ENCODE results near the gene HLA-DOB.

HLA-DOB gene

DNA sequence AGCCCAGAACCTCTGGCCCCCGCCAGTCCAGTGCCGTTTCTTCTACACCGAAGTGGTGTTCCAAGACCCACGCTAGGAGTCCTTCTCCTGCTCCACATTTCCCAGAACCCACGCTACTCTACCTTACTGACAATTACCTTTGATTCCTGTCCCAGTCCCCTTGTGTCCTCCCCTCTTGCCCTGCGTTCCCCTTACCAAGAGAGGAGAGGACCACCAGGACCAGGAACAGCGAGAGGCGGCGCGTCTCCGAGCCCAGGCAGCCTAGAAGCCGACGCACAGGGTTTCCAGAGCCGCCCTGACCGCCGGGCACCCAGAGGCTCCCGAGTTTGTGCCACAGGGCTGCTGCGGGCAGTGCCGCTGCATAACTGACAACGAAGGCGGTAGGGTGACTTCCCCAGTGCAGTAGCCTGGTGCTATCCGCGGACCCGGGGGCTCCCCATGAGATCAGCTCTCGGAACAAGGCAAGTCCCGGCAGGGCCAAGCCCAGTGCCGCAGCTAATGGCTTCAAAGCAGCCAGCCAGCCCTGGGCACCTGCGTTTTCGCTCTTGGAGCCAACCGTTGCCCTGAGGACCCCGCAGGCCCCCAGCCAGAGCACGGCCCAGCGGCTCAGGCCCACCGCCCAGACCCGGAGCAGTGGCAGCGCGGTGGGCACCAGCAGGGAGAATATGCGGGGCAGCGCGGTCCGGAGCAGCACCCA is 36.2 kb upstream of the HLA-DOB start:
- Histone ChIP-seq H3K27me3 (ENCODE audit: insufficient read depth, low read length) (peaks cover 82% of the 10 kb centered on the region), H3K27ac (ENCODE audit: low read depth, low read length) (no peak overlapping the region), H3K9ac (ENCODE audit: low read depth, low read length) (peak overlapping the region; percentile 27; the same call in 1 of the 2 replicates), H3K4me1 (ENCODE audit: insufficient read depth, low read length) (no peaks in the 10 kb centered on the region), H3K9me3 (ENCODE audit: insufficient read depth, low read depth, low read length) (no peaks in the 10 kb centered on the region), H3K36me3 (ENCODE audit: insufficient read depth, low read length) (no peaks in the 10 kb centered on the region), H3K4me3 (ENCODE audit: low read length) (peak overlapping the region; percentile 80)
- 3% methylated on average over 41 of the region's 41 CpGs for WGBS

DNA sequence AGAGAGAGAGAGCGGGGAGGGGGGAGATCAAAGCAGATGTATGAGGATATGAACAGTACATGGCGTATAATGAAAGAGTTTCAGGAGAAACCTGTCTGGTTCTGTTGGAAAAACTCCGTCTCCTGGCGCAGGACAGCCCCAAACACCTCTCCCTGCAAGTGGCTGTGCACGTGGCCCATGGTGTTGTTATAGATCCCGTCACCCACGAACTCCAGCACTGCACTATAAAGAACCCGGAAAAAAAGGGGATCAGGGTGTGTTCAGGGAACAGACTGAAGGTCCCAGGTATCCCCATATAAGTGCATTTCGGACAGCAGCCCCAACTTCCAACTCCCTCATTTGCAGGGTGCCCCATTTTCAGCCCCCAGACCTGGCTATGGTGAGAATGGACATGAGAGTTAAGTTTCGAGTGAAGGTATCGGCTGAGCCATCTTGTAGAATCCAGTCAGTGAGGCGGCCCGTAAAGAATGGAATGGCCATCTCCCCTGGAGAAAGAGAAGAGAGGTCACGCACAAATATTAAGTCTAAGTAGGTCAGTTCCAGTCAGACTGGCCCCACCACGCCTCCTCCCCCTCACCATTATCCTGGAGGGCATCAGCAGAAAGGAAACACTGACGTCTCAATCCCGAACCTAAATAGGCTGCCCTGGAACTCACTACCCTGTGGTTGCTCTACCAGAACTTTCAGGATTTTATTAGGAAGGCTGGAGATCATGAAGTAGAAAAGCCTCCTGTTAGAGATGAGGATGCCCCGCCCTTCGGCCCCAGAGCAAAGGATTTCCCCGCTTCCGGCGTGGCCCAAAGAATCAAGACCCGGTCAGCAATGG is 35.4 kb upstream of the HLA-DOB start:
- no peaks in the 10 kb centered on the region for H3K36me3 ChIP-seq (ENCODE audit: insufficient read depth, low read length)
- no peak overlapping the region for H3K9ac ChIP-seq (ENCODE audit: low read depth, low read length)
- peaks cover 75% of the 10 kb centered on the region for H3K27me3 ChIP-seq (ENCODE audit: insufficient read depth, low read length)
- H3K9me3 ChIP-seq (ENCODE audit: insufficient read depth, low read depth, low read length) = no peaks in the 10 kb centered on the region
- H3K4me1 ChIP-seq (ENCODE audit: insufficient read depth, low read length) = no peaks in the 10 kb centered on the region
- 66% methylated on average over 22 of the region's 23 CpGs for WGBS
- H3K27ac ChIP-seq (ENCODE audit: low read depth, low read length) = no peak overlapping the region
- H3K4me3 ChIP-seq (ENCODE audit: low read length) = peak overlapping the region; percentile 80

DNA sequence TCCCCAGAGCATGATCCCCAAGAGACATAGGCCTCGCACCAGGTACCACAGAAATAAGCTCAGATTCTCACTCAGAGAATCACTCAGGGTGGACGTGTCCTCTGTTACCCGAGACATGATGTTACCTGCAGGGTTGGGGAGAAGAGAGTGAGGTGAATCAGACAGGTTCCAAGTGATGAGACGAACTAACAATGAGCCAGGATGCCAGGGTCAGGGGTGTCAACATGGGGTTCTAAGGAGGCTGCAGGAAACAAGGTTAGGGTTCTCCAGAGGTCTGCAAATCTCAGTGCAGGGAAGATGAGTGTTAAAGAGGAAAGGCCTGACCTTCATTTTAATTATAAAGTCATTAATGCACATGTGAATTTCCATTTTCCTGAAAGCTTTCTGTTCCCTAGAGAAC is 34.2 kb upstream of the HLA-DOB start:
- Histone ChIP-seq H3K9me3 (ENCODE audit: insufficient read depth, low read depth, low read length) (no peaks in the 10 kb centered on the region), H3K36me3 (ENCODE audit: insufficient read depth, low read length) (no peaks in the 10 kb centered on the region), H3K9ac (ENCODE audit: low read depth, low read length) (no peak overlapping the region), H3K4me3 (ENCODE audit: low read length) (no peak overlapping the region), H3K27ac (ENCODE audit: low read depth, low read length) (no peak overlapping the region), H3K27me3 (ENCODE audit: insufficient read depth, low read length) (peaks cover 66% of the 10 kb centered on the region), H3K4me1 (ENCODE audit: insufficient read depth, low read length) (no peaks in the 10 kb centered on the region)
- WGBS = 90% methylated on average over 4 of the region's 4 CpGs

DNA sequence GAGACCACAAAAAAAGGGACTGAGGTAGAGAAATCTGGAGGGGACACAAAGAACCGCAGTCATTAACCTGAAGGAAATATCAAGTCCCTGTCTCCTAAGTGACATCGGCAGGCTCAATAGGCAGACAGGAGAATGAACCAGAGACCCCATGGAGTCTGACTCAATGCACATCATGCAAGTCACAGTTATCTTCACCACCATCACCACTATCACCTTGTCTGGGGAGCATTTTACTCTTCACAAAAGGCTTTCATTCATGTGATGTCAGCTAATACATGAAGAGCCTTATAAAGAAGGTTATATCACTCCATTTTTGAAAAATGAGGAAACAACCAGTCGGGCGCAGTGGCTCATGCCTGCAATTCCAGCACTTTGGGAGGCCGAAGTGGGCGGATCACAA is 32.3 kb upstream of the HLA-DOB start:
- H3K9ac ChIP-seq (ENCODE audit: low read depth, low read length) = no peak overlapping the region
- H3K4me3 ChIP-seq (ENCODE audit: low read length) = no peak overlapping the region
- no peaks in the 10 kb centered on the region for H3K4me1 ChIP-seq (ENCODE audit: insufficient read depth, low read length)
- WGBS = 91% methylated on average over 6 of the region's 6 CpGs
- no peak overlapping the region for H3K27ac ChIP-seq (ENCODE audit: low read depth, low read length)
- H3K9me3 ChIP-seq (ENCODE audit: insufficient read depth, low read depth, low read length) = no peaks in the 10 kb centered on the region
- H3K27me3 ChIP-seq (ENCODE audit: insufficient read depth, low read length) = peaks cover 62% of the 10 kb centered on the region
- H3K36me3 ChIP-seq (ENCODE audit: insufficient read depth, low read length) = no peaks in the 10 kb centered on the region

DNA sequence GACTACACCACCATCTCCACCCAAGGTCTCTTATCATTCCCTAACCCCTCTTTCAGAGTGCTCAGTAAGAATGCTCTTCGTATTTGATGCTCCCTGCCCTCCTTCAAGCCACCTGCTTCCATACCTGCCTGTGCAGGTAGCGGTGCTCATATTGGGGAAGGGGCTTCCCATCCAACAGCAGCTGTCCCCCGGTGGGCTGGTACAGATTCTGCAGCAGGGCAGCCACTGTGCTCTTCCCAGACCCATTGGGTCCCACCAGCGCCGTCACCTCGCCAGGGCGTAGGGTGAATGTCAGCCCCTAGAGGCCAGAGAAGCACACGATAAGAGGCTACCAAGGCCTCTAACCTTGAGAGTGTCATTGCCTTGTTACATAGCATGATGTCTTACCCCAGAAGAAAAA is 31.0 kb upstream of the HLA-DOB start:
- H3K27me3 ChIP-seq (ENCODE audit: insufficient read depth, low read length) = peaks cover 63% of the 10 kb centered on the region
- no peak overlapping the region for H3K4me3 ChIP-seq (ENCODE audit: low read length)
- no peak overlapping the region for H3K9ac ChIP-seq (ENCODE audit: low read depth, low read length)
- no peaks in the 10 kb centered on the region for H3K36me3 ChIP-seq (ENCODE audit: insufficient read depth, low read length)
- 86% methylated on average over 8 of the region's 8 CpGs for WGBS
- H3K27ac ChIP-seq (ENCODE audit: low read depth, low read length) = no peak overlapping the region
- peaks cover 3% of the 10 kb centered on the region; the same call in 1 of the 2 replicates for H3K4me1 ChIP-seq (ENCODE audit: insufficient read depth, low read length)
- no peaks in the 10 kb centered on the region for H3K9me3 ChIP-seq (ENCODE audit: insufficient read depth, low read depth, low read length)

DNA sequence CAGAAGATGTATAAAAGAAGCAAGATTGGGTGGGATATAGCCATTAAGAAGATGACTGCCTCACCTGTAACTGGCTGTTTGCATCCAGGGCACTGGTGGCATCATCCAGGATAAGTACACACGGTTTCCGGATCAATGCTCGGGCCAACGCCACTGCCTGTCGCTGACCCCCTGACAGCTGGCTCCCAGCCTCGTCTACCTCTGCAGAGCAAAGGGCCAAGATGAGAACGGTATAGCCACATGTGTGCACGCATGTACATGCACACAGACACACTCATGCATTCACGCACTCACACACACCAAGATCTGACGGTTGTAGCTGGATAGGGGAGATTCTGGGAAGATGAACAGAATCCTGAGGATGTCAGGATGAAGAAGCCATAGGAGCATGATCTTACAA is 30.2 kb upstream of the HLA-DOB start:
- no peak overlapping the region for H3K9ac ChIP-seq (ENCODE audit: low read depth, low read length)
- no peaks in the 10 kb centered on the region for H3K36me3 ChIP-seq (ENCODE audit: insufficient read depth, low read length)
- peaks cover 63% of the 10 kb centered on the region for H3K27me3 ChIP-seq (ENCODE audit: insufficient read depth, low read length)
- peaks cover 3% of the 10 kb centered on the region; the same call in 1 of the 2 replicates for H3K4me1 ChIP-seq (ENCODE audit: insufficient read depth, low read length)
- no peaks in the 10 kb centered on the region for H3K9me3 ChIP-seq (ENCODE audit: insufficient read depth, low read depth, low read length)
- H3K4me3 ChIP-seq (ENCODE audit: low read length) = no peak overlapping the region
- WGBS = 90% methylated on average over 9 of the region's 10 CpGs
- H3K27ac ChIP-seq (ENCODE audit: low read depth, low read length) = no peak overlapping the region

DNA sequence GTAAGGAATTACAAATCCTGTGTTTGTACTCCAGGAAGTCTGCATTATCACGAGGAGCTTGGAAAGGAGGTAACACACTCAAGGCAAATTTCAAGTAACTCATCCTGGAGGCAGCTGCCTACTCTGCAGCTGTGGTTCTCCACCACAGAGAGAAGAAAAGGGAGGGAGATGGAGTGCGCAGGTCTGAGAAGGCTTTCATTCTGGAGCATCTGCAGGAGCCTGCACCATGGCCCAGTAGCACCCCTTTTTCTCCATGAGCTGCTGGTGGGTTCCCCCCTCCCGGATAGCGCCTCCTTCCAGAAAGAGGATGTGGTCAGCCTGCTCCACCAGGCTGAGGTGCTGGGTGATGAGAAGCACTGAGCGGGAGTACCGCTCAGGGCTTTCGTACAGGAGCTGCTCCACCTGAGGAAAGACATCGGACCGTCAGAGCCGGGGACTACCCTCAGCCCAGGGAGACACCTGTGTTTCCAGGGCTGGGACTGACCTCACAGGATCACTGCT is 28.6 kb upstream of the HLA-DOB start:
- H3K9me3 ChIP-seq (ENCODE audit: insufficient read depth, low read depth, low read length) = no peaks in the 10 kb centered on the region
- H3K9ac ChIP-seq (ENCODE audit: low read depth, low read length) = no peak overlapping the region
- no peak overlapping the region for H3K27ac ChIP-seq (ENCODE audit: low read depth, low read length)
- H3K4me3 ChIP-seq (ENCODE audit: low read length) = no peak overlapping the region
- no peaks in the 10 kb centered on the region for H3K36me3 ChIP-seq (ENCODE audit: insufficient read depth, low read length)
- peaks cover 54% of the 10 kb centered on the region for H3K27me3 ChIP-seq (ENCODE audit: insufficient read depth, low read length)
- WGBS = 92% methylated on average over 10 of the region's 10 CpGs
- peaks cover 3% of the 10 kb centered on the region; the same call in 1 of the 2 replicates for H3K4me1 ChIP-seq (ENCODE audit: insufficient read depth, low read length)

DNA sequence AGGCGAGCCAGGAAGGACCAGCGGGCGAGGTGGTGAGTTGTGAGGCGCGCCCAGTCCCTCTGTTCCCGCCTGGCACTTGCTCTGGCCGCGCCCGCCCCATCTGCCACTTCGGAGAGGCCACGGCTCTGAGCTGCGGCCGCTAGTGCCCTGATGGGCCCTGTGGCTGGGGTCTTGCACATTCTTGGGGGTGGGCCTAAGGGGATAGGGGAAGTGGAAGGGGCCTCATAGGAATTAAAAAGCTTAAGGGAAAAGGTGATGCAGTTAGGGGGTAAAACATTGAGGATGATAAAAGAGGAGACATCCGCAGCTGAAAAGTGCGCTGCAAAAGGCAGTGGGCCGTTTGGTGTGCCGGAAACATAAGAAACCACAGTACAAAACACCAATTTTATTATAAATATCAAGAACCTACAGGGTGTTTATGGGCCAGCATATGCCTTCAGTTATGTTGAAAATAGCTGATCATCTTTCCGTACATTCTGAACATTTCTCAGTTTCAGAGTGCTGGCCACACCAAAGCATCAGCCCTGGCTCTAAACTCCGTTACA is 28.1 kb upstream of the HLA-DOB start:
- Histone ChIP-seq H3K27me3 (ENCODE audit: insufficient read depth, low read length) (peaks cover 54% of the 10 kb centered on the region), H3K27ac (ENCODE audit: low read depth, low read length) (no peak overlapping the region), H3K4me1 (ENCODE audit: insufficient read depth, low read length) (peaks cover 3% of the 10 kb centered on the region; the same call in 1 of the 2 replicates), H3K4me3 (ENCODE audit: low read length) (peak overlapping the region; percentile 79), H3K36me3 (ENCODE audit: insufficient read depth, low read length) (no peaks in the 10 kb centered on the region), H3K9me3 (ENCODE audit: insufficient read depth, low read depth, low read length) (no peaks in the 10 kb centered on the region), H3K9ac (ENCODE audit: low read depth, low read length) (no peak overlapping the region)
- WGBS = 31% methylated on average over 19 of the region's 19 CpGs

DNA sequence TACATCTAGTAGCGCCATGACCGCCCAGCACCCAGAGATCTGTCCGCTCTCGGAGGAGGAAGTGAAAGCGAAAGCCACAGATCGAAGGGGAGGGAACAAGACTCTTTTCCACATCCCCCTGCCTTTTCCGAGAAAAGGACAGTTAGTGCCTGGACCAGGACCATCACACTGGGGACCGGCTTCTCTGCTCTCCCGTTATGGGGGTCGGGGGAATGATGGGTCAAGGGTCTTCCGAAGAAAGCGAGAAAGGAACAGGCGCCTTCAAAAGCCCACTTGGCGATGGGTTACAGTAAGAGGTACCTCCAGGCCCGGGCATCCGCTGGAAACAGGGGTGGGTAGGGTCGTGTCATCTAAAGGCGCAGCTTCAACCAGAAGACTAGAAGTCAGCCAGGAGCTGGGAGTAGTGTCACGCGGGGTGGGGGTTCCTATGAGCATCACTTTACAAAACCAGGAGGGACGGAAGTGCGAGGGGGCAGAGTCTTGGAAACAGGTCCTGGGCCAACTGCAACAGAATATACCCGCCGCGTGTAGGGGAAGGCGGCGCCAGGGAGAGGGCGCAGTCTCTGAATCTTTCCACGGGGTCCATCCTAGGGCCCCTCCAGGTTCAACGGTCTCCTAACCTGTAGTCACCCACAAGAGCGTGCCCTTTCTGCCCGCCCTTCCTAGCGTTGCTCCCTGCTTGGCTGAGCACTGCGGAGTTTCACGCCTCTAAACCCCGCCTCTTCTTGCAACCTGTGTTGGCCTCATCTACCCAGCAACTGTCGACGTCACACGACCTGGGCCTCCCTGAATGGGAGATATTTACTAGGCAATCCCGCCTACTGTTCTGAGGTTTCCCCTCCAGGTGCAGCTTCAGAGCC is 27.4 kb upstream of the HLA-DOB start, which contains the start of gene PSMB8:
Gene PSMB8 (minus strand): TSS at position 69 of the 860 bp plus-strand sequence. CDS start 51 bp downstream, at position 18.
- H3K9me3 ChIP-seq (ENCODE audit: insufficient read depth, low read depth, low read length) = no peaks in the 10 kb centered on the region
- peaks cover 52% of the 10 kb centered on the region for H3K27me3 ChIP-seq (ENCODE audit: insufficient read depth, low read length)
- peaks cover 3% of the 10 kb centered on the region; the same call in 1 of the 2 replicates for H3K4me1 ChIP-seq (ENCODE audit: insufficient read depth, low read length)
- H3K4me3 ChIP-seq (ENCODE audit: low read length) = peak within 1 kb of the TSS; percentile 79
- peak within 1 kb of the TSS; percentile 62 for H3K9ac ChIP-seq (ENCODE audit: low read depth, low read length)
- H3K36me3 ChIP-seq (ENCODE audit: insufficient read depth, low read length) = no peaks in the 10 kb centered on the region
- WGBS = under 1% methylated on average over 40 of the region's 40 CpGs
- no peak within 1 kb of the TSS for H3K27ac ChIP-seq (ENCODE audit: low read depth, low read length)

DNA sequence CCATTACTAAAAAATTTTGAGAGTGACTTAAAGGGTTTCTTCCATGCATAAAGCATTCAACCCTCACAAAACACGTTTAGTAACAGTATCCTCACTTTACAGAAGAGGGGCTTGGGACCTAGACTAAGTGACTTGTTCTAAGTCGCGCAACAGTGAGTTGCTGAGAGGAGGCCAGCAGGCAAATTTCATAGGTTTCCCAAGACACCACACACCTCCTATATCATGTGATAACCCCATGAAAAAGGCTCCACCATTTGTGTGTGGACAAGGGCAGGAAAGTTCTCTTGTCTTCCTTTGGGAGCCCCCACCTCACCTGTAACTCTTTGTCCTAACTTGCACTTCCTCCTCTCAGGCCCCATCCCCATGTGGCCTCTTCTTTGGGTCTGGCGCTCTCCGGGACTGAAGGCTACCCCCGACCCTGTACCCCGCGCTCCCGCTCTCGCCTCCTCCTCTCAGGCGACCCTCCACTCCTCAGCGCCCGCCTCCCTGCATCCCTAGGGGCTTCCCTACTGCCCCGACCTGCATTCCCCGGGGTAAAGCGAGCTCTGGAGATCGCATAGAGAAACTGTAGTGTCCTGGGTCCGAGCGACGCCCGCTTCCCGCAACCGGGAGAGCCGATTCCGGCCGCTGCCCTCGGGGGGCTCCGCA is 26.7 kb upstream of the HLA-DOB start:
- 10% methylated on average over 28 of the region's 28 CpGs for WGBS
- Histone ChIP-seq H3K4me1 (ENCODE audit: insufficient read depth, low read length) (peaks cover 3% of the 10 kb centered on the region; the same call in 1 of the 2 replicates), H3K9me3 (ENCODE audit: insufficient read depth, low read depth, low read length) (no peaks in the 10 kb centered on the region), H3K27me3 (ENCODE audit: insufficient read depth, low read length) (peaks cover 52% of the 10 kb centered on the region), H3K4me3 (ENCODE audit: low read length) (peak overlapping the region; percentile 79), H3K9ac (ENCODE audit: low read depth, low read length) (peak overlapping the region; percentile 62), H3K27ac (ENCODE audit: low read depth, low read length) (no peak overlapping the region), H3K36me3 (ENCODE audit: insufficient read depth, low read length) (no peaks in the 10 kb centered on the region)
